Vein endothelial cell (primary cell): ENCODE data around the gene SCN10A. TPM values are rescaled to one million over a fixed set of nuclear protein-coding genes. Genes with fewer than 3 reads are reported as not detected.

Experiments used
- total RNA-seq: library from RNA; depleted of rRNA; stranded (reverse); fragments of >200 nt; gene quantifications from 2 replicates; pipeline ENCODE4 v1.2.3, GENCODE V29; 2012

The SCN10A gene
- total RNA-seq: not detected in 2 replicates

DNA sequence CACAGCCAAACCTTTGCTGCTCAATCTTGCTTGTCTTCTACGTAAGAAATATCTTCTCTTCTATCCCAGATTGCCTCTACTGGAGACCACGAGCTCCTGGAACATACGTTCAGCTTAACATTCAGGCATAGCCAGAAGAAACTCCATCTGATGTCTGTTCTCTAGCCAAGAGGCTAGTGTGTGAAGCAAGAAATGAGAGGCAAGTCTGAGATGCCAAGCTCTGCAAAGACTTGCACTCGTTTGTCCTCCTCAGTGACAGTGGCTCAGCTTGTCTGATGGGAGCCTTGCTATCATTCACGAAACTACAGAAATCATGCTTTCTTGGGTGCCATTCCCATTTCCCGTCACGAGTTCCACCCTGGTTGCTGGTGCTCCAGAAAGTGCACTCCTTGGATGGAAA lies at the start of gene SCN10A:
Gene SCN10A (minus strand): TSS at position 192 of the 400 bp plus-strand sequence. CDS start 22,207 bp downstream, outside the sequence.

DNA sequence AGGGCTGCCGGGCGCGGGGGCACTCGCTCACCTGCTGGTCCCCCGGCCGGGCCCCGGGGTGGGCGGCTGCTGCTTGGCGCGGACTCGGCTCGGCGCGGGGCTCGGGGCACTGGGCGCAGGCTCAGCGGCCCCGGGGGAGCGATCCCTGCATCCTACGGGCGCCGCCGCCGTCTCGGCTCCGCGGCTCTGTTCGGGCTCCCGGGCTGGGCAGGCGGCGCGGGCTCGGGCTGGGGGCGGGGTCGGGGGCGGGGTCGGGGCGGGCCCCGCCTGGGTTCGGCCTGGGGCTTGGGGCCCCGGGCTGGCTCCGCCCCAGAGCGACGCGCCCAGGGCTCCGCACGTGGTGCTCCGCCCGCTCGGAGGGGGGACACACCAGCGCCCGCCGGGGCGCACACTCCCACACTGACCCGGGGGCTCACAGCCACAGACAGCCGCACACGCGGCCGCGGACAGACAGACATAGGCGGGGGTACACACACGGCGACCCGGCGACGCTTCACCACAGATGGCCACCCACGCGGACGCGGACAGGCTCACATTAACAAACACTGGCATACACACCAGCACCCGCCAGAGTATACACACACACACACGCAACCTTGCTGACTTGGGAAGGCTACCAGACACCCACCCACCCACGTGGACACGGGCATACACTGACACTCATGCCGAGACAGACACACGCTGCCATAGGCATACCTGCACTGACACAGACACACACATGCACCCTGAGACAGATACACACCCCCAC lies 166.3 kb downstream of the SCN10A start, which contains the start of gene SCN5A:
Gene SCN5A (minus strand): TSS at position 188 of the 748 bp plus-strand sequence. CDS start 16,380 bp downstream, outside the sequence.

Other genes with a start within 250 kb of the SCN10A start
- gene SCN5A, start 166.5 kb downstream of the SCN10A start, total RNA-seq: 4.6 and 7.5 TPM in 2 replicates
- under 0.01 and 0.10 TPM in 2 replicates for gene SCN11A, start 235.7 kb upstream of the SCN10A start, total RNA-seq
- 25.5 and 31.8 TPM in 2 replicates for gene WDR48, start 235.8 kb upstream of the SCN10A start, total RNA-seq